ENCODE results near the gene PIGA.
"Not testable (repeated sequence)": the region's sequence is repeated elsewhere in the genome, so short reads cannot be mapped to it uniquely, and the experiment has no call there.

DNA sequence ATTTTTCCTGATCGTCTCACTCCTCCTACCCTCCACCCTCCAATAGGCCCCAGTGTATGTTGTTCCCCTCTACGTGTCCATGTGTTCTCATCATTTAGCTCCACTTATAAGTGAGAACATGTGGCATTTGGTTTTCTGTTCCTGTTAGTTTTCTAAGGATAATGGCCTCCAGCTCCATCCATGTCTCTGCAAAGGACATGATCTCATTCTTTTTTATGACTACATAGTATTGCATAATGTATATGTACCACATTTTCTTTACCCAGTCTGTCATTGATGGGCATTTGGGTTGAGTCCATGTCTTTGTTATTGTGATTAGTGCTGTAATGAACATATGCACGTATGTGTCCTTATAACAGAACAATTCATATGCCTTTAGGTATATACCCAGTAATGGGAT is 29.4 kb downstream of the PIGA start:
- not testable (repeated sequence) for TF ChIP-seq POLR2A (IDR thresholded peaks at IDR 0.05)
- TF ChIP-seq, protein P1, sequence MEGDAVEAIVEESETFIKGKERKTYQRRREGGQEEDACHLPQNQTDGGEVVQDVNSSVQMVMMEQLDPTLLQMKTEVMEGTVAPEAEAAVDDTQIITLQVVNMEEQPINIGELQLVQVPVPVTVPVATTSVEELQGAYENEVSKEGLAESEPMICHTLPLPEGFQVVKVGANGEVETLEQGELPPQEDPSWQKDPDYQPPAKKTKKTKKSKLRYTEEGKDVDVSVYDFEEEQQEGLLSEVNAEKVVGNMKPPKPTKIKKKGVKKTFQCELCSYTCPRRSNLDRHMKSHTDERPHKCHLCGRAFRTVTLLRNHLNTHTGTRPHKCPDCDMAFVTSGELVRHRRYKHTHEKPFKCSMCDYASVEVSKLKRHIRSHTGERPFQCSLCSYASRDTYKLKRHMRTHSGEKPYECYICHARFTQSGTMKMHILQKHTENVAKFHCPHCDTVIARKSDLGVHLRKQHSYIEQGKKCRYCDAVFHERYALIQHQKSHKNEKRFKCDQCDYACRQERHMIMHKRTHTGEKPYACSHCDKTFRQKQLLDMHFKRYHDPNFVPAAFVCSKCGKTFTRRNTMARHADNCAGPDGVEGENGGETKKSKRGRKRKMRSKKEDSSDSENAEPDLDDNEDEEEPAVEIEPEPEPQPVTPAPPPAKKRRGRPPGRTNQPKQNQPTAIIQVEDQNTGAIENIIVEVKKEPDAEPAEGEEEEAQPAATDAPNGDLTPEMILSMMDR (IDR thresholded peaks at IDR 0.05) = not testable (repeated sequence)
